Activated T-cell treated with anti-CD3 and anti-CD28 coated beads, Interleukin-2, amount 50 U/mL, for 4 hours (primary cell): ENCODE data around the gene GPR39. TPM values are rescaled to one million over a fixed set of nuclear protein-coding genes. Genes with fewer than 3 reads are reported as not detected.

Experiments used
- ATAC-seq, 2 donors: fragments of 200-7000 bp; cut with Tn5 transposase; one replicate each; pipeline ENCODE4 v1.10.0; 2021
- DNase-seq: peaks from one replicate; pipeline ENCODE4 v3.0.0-alpha.2; 2020
- H3K27me3 Mint-ChIP-seq: one replicate; pipeline ENCODE4 v1.8.0; 2021; ENCODE audit warnings: low read depth, mixed read lengths
- H3K36me3 Mint-ChIP-seq: one replicate; pipeline ENCODE4 v1.8.0; 2022; ENCODE audit warnings: mixed read lengths; ENCODE audit not compliant: insufficient read depth
- H3K4me1 Mint-ChIP-seq: one replicate; pipeline ENCODE4 v1.8.0; 2021; ENCODE audit warnings: low read depth, mixed read lengths
- H3K4me3 Mint-ChIP-seq: one replicate; pipeline ENCODE4 v1.8.0; 2021; ENCODE audit warnings: mild to moderate bottlenecking, moderate library complexity, mixed read lengths
- H3K9me3 Mint-ChIP-seq: one replicate; pipeline ENCODE4 v1.8.0; 2021; ENCODE audit warnings: mixed read lengths
- total RNA-seq, 3 donors: library from RNA; stranded (reverse); gene quantifications; one replicate each; pipeline ENCODE4 v1.2.1, GENCODE V29; 2021

The GPR39 gene
- total RNA-seq, 3 donors from 2014 or later: not detected

GRCh38 chr2:132691556-132691955 is 275.0 kb downstream of the GPR39 start:
- no peak for DNase-seq
- no peak for ATAC-seq
- H3K4me3 Mint-ChIP-seq: no peak overlapping the region
- no peaks in the 10 kb centered on the region for H3K27me3 Mint-ChIP-seq
- H3K9me3 Mint-ChIP-seq: peaks cover 4% of the 10 kb centered on the region
- no peaks in the 10 kb centered on the region for H3K36me3 Mint-ChIP-seq
- no peaks in the 10 kb centered on the region for H3K4me1 Mint-ChIP-seq

DNA sequence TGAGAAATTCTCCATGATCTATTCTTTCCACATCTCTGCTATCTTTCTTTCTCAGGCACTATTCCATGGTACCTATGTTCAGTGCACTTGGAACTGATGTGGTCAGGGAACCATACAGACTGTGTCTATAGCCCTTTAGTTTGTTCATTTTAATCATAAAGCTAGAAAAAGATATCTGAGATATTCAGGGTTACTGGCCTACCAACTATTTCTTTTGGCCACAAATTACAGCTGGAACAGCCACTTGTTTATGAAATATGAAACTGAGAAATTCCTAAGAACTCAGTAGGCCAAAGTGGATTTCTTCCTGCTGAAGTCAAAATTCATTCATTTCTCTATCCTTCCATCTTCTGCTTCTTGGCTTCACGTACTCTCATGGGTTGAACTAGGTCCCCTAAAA is 276.2 kb downstream of the GPR39 start:
- Mint-ChIP-seq H3K27me3 (no peaks in the 10 kb centered on the region), H3K9me3 (peaks cover 4% of the 10 kb centered on the region), H3K4me3 (no peak overlapping the region), H3K36me3 (no peaks in the 10 kb centered on the region), H3K4me1 (no peaks in the 10 kb centered on the region)
- DNase-seq (no peak), ATAC-seq (no peak)
